HG03064 (cell line): ENCODE results near the gene MYO19.
"Not testable (repeated sequence)": the region's sequence is repeated elsewhere in the genome, so short reads cannot be mapped to it uniquely, and the experiment has no call there.

Source experiments
- ATAC-seq: cut with Tn5 transposase; IDR thresholded peaks from one replicate; pipeline ENCODE4 v1.9.1; 2021; ENCODE audit warnings: low read depth; ENCODE audit not compliant: unreplicated experiment

The MYO19 gene

GRCh38 chr17:36501351-36501750 lies 33.3 kb downstream of the MYO19 start:
- no peak for ATAC-seq

- ATAC-seq = no peak
Measured at GRCh38 chr17:36500745-36501225, 33.9 kb downstream of the MYO19 start.

GRCh38 chr17:36498560-36499300 lies 35.9 kb downstream of the MYO19 start:
- no peak for ATAC-seq

GRCh38 chr17:36498155-36498554 lies 36.5 kb downstream of the MYO19 start:
- ATAC-seq = no peak

GRCh38 chr17:36496018-36496789 lies 38.5 kb downstream of the MYO19 start:
- ATAC-seq = no peak

GRCh38 chr17:36495076-36495578 lies 39.5 kb downstream of the MYO19 start:
- ATAC-seq = no peak

- no peak for ATAC-seq
Measured at GRCh38 chr17:36494674-36495073, 40.0 kb downstream of the MYO19 start.

DNA sequence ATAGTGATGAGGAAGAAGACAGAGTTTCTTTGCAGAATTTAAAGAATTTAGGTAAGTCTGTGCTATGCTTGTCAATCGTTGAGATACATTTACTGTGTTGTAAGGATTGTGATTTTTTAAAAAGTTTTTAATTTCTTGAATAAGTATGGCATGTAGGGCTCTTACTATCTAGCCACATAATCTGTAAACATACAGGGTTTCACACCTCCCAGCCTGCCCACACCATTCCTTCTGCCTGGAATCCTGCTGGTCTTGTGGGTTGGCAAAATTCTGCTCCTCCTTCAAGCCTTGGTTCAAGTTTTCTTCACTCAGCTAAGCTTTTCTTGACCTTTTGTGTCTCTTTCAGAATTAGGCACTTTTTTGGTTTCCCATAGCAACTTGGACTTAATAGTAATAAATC lies 40.7 kb downstream of the MYO19 start:
- no peak for ATAC-seq

DNA sequence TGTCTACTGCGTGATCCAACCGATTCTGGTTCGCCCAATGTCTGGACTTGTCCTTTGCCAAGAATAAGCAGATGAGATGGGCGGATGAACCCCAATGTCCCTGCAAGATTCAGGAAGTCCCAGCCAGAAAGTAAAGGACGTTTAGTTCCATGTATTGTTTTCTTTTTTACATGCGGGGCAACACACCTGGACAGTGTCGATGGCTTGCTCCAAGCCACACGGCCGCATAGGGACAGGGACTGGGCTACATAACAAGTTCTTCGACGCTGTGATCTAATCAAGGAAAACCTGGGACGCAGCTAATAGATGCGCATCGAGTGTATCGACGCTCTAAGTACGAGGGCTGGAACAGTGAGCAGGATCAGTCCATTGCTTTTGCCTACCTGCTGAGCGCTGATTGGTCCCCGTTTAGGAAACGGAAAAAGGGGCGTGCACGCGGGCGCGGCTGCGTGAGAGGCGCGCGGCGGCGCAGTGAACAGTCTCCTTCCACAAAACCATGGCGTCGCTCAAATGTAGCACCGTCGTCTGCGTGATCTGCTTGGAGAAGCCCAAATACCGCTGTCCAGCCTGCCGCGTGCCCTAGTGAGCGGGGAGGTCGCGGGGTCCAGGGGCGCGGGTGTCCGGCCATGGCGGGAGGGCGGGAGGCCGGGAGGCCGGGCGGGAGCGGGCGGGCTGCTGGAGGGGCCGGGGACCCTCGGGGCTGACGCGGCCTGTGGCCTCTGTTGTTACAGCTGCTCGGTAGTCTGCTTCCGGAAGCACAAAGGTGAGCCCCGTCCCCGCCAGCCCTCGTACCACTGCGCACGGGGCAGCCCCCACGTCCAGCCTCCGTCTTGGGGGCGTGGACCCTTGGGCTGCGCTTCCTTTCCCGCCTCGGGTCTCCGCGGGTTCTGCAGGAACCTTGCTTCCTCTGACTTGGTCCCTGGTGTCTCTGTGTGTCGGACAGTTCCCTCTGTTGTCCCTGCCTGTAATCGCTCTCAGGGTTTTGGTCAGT lies 48.2 kb downstream of the MYO19 start, which contains the start of gene ZNHIT3:
ZNHIT3 (plus strand) TSS at position 478 of the 991 bp plus-strand sequence; CDS start at position 497, 19 bp downstream.
- ATAC-seq = peak; percentile 88

DNA sequence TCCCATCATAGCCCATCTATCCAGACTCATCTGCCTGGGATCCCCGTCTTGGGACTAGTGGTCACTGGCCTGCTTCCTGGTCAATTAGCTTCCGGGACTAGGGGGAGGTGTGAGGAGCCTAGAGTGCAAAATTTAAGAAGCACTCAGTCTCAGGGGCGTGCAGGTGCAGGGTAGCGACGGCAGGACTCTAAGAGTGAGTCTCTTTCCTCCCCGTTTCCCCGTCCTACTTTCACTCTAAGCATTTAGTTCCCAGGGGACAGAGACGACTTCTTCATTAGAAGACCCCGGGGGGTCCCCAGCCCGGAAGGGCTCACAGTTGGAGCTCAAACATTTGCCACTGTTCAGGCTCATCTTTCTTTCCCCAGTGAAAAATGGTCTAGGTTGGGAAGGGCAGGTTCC lies 48.9 kb downstream of the MYO19 start:
- no peak for ATAC-seq

DNA sequence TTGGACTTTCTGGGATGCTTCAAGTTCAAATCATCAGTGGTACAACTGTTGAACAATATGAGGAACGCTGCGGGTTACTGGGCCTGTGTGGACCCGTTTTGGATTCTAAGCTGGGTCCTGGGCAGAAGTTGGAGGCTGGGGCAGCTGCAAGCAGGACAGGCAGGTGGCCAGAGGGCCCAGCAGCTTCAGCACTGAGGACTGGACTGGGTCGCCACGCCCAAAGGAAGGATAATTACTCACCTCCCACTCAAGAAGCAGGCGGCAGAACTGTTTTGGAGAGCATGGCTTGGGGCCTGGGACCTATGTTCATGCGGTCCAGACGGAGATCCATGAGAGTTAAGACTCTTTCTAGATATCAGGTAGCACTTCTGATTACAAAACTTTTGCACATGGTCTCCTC lies 49.6 kb downstream of the MYO19 start:
- ATAC-seq = no peak

GRCh38 chr17:36484021-36484420 lies 50.6 kb downstream of the MYO19 start:
- not testable (repeated sequence) for ATAC-seq

DNA sequence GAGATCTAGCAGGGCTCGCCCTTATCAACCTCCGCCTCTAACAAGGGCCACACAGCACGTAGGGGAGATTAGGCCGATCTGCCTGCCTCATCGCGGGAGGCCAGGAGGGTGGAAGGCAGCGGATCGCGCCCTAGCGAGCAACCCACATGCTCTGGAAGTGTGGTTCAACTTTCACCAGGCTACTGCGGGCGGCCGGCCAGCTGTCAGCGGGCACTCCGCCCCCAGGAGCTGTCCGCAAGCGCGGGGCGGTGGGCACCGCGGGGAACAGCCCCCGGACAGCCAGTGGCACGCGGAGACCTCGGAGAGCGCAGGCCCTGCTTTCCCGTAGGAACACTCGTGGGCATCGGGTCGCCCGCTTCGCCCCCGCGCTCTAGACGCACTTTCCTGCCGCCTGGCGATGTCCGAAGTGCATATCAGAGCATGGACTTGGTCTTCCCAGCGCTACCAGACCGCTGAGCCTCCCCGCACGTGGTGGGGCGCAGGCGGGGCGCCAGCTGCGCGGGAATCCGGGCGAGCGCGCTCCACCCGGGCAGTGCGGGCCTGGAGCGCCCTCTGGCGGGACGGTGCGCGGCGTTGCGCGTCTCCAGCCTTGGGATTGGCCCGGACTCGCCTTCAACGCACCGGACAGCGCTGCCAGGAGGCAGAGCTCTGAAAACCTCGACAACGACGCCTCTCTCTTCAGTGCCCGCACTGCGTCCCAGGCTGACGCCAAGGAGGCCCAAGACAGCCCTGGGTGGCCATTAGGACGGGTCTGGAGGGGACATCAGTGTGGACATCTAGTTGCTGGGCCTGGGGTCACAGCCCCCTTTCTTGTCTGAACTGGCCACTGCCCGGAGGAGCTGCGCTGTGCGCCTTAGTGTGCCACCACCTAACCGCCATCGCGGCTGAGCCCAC lies 51.8 kb downstream of the MYO19 start:
- ATAC-seq = no peak

DNA sequence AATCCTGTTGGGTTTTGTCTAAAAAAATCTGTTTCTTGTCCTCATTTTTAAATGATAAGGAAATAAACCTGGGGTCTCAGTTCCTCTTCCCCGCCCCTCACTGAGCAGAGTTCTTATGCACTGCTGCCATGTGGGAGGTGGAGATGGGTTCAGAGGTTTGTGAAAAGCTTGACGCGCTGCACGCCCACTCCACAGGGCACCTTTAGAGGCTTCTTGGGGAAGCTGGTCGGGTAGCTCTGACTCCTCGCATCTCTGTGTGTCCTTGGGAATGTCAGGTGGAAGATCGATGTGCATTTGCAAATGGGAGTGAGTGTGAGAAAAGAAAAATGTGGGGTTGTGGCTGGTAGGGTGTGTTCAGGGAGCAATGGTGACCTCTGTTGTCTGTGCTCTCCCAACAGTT lies 52.8 kb downstream of the MYO19 start:
- no peak for ATAC-seq

GRCh38 chr17:36475346-36475970 lies 59.2 kb downstream of the MYO19 start:
- ATAC-seq = no peak

DNA sequence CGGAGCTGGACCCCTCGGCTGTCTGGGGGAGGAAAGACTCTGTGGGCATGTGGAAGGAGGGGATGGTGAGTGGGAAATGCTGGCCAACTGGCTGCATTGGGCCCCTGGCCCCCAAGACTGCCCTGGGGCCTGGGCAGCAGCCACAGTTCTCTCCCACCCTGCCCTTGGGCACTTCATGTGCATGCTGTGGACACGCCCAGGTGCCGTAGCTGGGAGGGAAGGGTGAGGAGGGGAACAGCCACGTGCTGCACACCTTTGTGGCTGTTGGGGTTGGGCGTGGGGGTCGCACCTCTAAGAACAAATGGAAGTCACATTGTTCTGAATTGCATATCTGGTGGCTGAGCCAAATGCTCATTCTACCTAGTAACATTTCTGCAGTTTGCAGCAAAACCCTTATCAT lies 60.1 kb downstream of the MYO19 start:
- no peak for ATAC-seq

- no peak for ATAC-seq
Measured at GRCh38 chr17:36470499-36470898, 64.2 kb downstream of the MYO19 start.

DNA sequence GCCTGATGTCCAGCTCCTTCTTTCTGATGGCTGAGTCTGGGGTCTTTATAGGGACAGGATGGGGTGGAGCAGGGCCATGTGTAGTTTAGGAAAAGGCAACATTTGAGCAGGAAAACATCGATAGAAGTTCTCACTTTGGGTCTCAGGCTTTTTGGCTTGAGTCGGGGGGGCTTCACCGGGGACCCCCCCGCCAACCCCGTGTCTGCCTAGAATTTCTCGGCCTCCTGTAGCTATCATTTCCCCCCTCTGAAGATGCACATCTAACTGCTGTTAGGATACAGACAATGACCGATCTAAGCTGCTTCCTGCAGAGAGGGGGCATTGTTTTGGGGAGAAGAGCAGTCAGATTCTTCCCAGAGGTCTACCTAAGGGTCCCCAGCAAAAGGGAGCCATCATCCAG lies 64.9 kb downstream of the MYO19 start:
- no peak for ATAC-seq
